Subcutaneous abdominal adipose tissue (tissue), 5 donors: ENCODE measurements around the gene TIMM13.
"Not testable (repeated sequence)": the region's sequence is repeated elsewhere in the genome, so short reads cannot be mapped to it uniquely, and the experiment has no call there.

Experiments
- H3K27ac ChIP-seq: one replicate; pipeline ENCODE4 v1.7.0; 2013; ENCODE audit warnings: low read depth, mild to moderate bottlenecking, inconsistent platforms, low read length, moderate library complexity
- H3K27me3 ChIP-seq, 5 donors: one replicate each; pipeline ENCODE4 v1.7.0; 2013; ENCODE audit warnings: low read length in 5 of 5, inconsistent platforms in 1 of 5; ENCODE audit not compliant: control insufficient read depth in 5 of 5, insufficient read depth in 4 of 5
- H3K36me3 ChIP-seq, 5 donors: one replicate each; pipeline ENCODE4 v1.7.0; 2013; ENCODE audit warnings: low read length in 5 of 5; ENCODE audit not compliant: control insufficient read depth in 5 of 5, insufficient read depth in 5 of 5
- H3K4me1 ChIP-seq, 5 donors: one replicate each; pipeline ENCODE4 v1.7.0; 2013; ENCODE audit warnings: low read length in 5 of 5, mild to moderate bottlenecking in 3 of 5, moderate library complexity in 1 of 5; ENCODE audit not compliant: control insufficient read depth in 5 of 5, insufficient read depth in 5 of 5
- H3K4me3 ChIP-seq, 5 donors: one replicate each; pipeline ENCODE4 v1.7.0; 2013; ENCODE audit warnings: low read length in 5 of 5, low read depth in 1 of 5
- H3K9ac ChIP-seq, 5 donors: one replicate each; pipeline ENCODE4 v1.7.0; 2013; ENCODE audit warnings: low read length in 5 of 5, mild to moderate bottlenecking in 4 of 5, moderate library complexity in 3 of 5
- H3K9me3 ChIP-seq, 5 donors: one replicate each; pipeline ENCODE4 v1.7.0; 2013; ENCODE audit warnings: low read length in 5 of 5; ENCODE audit not compliant: control insufficient read depth in 5 of 5
- donor health status: healthy.
- donor health status: healthy.
- donor health status: healthy.
- donor health status: healthy.
- donor health status: healthy.

The TIMM13 gene

GRCh38 chr19:2464389-2464788, 37.0 kb upstream of the TIMM13 start:
- H3K9ac ChIP-seq: no peak overlapping the region
- no peaks in the 10 kb centered on the region for H3K36me3 ChIP-seq
- no peak overlapping the region for H3K4me3 ChIP-seq
- no peak overlapping the region for H3K27ac ChIP-seq
- no peaks in the 10 kb centered on the region for H3K9me3 ChIP-seq
- no peaks in the 10 kb centered on the region for H3K27me3 ChIP-seq
- H3K4me1 ChIP-seq: peaks cover 2 to 23% (median 17%) of the 10 kb centered on the region in 5 donors

DNA sequence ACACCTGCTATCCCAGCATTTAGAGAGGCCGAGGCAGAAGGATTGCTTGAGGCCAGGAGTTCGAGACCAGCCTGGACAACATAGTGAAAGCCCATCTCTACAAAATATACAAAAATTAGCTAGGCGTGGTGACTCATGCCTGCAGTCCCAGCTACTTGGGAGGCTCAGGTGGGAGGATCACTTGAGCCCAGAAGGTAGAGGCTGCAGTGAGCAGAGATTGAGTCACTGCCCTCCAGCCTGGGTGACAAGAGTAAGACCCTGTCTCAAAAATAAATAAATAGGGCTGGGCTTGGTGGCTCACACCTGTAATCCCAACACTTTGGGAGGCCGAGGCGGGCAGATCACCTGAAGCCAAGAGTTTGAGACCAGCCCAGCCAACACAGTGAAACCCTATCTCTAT, 36.3 kb upstream of the TIMM13 start:
- not testable (repeated sequence) for H3K9ac ChIP-seq, H3K36me3 ChIP-seq, H3K4me3 ChIP-seq, H3K9me3 ChIP-seq, H3K27me3 ChIP-seq
- Histone ChIP-seq H3K4me1 (peaks cover 0 to 18% (median 15%) of the 10 kb centered on the region in 5 donors), H3K27ac (peak overlapping the region; percentile 50)

- Histone ChIP-seq H3K9ac (peak overlapping the region in 2 of 5 donors; percentile 20 to 71), H3K27me3 (no peaks in the 10 kb centered on the region), H3K36me3 (no peaks in the 10 kb centered on the region), H3K4me3 (peak overlapping the region; percentile 35 to 73 (median 72)), H3K4me1 (peaks cover 0 to 18% (median 15%) of the 10 kb centered on the region in 5 donors), H3K9me3 (no peaks in the 10 kb centered on the region), H3K27ac (peak overlapping the region; percentile 50)
Observed at GRCh38 chr19:2462635-2463421, 35.4 kb upstream of the TIMM13 start.

GRCh38 chr19:2461751-2462634, 34.6 kb upstream of the TIMM13 start:
- Histone ChIP-seq H3K4me1 (peaks cover 0 to 22% (median 18%) of the 10 kb centered on the region in 5 donors), H3K9me3 (no peaks in the 10 kb centered on the region), H3K36me3 (no peaks in the 10 kb centered on the region), H3K4me3 (peak overlapping the region in 4 of 5 donors; percentile 71 to 73 (median 72)), H3K27me3 (no peaks in the 10 kb centered on the region), H3K9ac (peak overlapping the region in 3 of 5 donors; percentile 51 to 71 (median 56)), H3K27ac (no peak overlapping the region)

GRCh38 chr19:2460245-2460644, 32.9 kb upstream of the TIMM13 start:
- no peaks in the 10 kb centered on the region for H3K9me3 ChIP-seq
- H3K9ac ChIP-seq: no peak overlapping the region
- no peaks in the 10 kb centered on the region for H3K36me3 ChIP-seq
- H3K4me1 ChIP-seq: peaks cover 0 to 34% (median 30%) of the 10 kb centered on the region in 5 donors
- H3K27ac ChIP-seq: no peak overlapping the region
- H3K27me3 ChIP-seq: no peaks in the 10 kb centered on the region
- no peak overlapping the region for H3K4me3 ChIP-seq

DNA sequence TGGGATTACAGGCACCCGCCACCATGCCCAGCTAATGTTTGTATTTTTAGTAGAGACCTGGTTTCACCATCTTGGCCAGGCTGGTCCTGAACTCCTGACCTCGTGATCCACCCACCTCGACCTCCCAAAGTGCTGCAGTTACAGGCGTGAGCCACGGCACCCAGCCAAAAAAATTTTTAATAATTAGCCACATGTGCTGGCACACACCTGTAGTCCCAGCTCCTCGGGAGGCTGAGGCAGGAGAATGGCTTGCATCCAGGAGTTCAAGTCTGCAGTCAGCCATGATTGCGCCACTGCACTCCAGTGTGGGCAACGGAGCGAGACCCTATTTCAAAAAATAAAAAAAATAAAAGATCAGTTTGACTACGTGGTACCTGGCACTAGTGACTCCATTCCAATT, 31.4 kb upstream of the TIMM13 start:
- not testable (repeated sequence) for H3K9ac ChIP-seq, H3K36me3 ChIP-seq, H3K4me3 ChIP-seq, H3K27ac ChIP-seq, H3K27me3 ChIP-seq, H3K9me3 ChIP-seq
- H3K4me1 ChIP-seq: peaks cover 0 to 37% (median 31%) of the 10 kb centered on the region in 5 donors

GRCh38 chr19:2458054-2458453, 30.7 kb upstream of the TIMM13 start:
- H3K4me3 ChIP-seq: no peak overlapping the region
- peaks cover 0 to 37% (median 31%) of the 10 kb centered on the region in 5 donors for H3K4me1 ChIP-seq
- H3K36me3 ChIP-seq: no peaks in the 10 kb centered on the region
- no peaks in the 10 kb centered on the region for H3K9me3 ChIP-seq
- H3K27me3 ChIP-seq: no peaks in the 10 kb centered on the region
- no peak overlapping the region for H3K9ac ChIP-seq
- no peak overlapping the region for H3K27ac ChIP-seq

DNA sequence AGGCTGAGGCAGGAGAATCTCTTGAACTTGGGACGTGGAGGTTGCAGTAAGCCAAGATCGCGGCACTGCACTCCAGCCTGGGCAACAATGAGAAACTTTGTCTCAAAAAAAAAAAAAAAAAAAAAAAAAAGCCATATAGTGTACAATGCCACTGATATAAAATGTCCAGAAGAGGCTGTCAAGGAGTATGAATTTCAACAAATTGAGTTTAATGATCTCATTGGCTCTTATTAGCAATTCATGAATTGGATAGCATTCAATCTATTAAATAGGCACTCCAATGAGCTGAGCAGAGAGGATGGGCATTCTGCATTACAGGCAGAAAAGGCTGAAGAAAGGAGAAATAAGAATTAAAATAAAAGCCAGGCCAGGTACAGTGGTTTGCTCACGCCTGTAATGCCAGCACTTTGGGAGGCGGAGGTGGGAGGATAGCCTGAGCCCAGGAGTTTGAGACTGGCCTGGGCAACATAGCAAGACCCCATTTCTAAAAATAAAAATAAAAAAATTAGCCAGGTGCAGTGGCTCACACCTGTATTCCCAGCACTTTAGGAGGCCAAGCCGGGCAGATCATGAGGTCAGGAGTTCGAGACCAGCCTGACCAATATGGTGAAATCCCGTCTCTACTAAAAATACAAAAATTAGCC, 30.1 kb upstream of the TIMM13 start:
- H3K4me3 ChIP-seq: peak overlapping the region; percentile 51 to 81 (median 72)
- H3K27me3 ChIP-seq: no peaks in the 10 kb centered on the region
- H3K36me3 ChIP-seq: no peaks in the 10 kb centered on the region
- H3K9me3 ChIP-seq: no peaks in the 10 kb centered on the region
- H3K9ac ChIP-seq: peak overlapping the region in 2 of 5 donors; percentile 39 to 66
- H3K4me1 ChIP-seq: peaks cover 0 to 33% (median 27%) of the 10 kb centered on the region in 5 donors
- H3K27ac ChIP-seq: no peak overlapping the region

DNA sequence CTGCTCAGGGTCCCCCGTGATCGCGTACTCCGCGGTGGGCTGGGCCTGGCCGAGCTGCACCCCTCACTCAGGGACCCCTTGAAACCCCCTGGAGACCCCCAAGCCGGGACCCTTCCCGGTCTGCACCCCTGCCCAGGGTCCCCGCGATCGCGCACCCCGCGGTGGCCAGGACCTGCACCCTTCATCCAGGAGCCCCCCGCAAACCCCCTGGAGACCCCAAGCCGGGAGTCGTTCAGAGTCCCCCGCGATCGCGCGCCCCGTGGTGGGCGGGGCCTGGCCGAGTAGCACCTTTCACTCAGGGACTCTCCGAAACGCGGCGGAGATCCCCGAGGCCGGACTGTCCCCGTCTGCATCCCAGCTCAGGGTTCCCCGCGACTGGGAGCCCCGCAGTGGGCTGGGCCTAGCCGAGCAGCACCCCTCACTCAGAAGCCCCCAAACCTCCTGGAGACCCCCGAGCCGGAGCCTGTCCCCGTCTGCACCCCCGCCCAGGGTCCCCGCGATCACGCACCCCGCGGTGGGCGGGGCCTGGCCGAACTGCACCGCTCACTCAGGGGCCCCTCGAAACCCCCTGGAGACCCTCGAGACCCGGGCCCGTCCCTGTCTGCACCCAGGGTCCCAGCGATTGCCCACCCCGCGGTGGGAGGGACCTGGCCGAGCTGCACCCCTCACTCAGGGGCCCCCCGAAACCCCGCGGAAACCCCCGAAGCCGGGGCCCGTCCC, 28.6 kb upstream of the TIMM13 start:
- Histone ChIP-seq H3K4me3 (peak overlapping the region in 4 of 5 donors; percentile 75 to 90 (median 79)), H3K4me1 (peaks cover 0 to 19% (median 15%) of the 10 kb centered on the region in 5 donors), H3K27me3 (no peaks in the 10 kb centered on the region), H3K27ac (no peak overlapping the region), H3K36me3 (no peaks in the 10 kb centered on the region), H3K9me3 (no peaks in the 10 kb centered on the region), H3K9ac (peak overlapping the region in 4 of 5 donors; percentile 59 to 83 (median 76))
